CD4-positive, alpha-beta T cell treated with Interleukin-21 for 1 hour (primary cell): ENCODE measurements around the gene PPEF1.
"Not testable (repeated sequence)": the region's sequence is repeated elsewhere in the genome, so short reads cannot be mapped to it uniquely, and the experiment has no call there.

ENCODE experiments used
- DNase-seq: peaks from one replicate; pipeline ENCODE4 v3.0.0-alpha.2; 2020

PPEF1 gene

GRCh38 chrX:18702362-18703195 is 4.9 kb upstream of the PPEF1 start:
- DNase-seq = no peak

GRCh38 chrX:18709833-18710232 is 2.4 kb downstream of the PPEF1 start:
- DNase-seq = no peak

GRCh38 chrX:18714910-18715309 is 7.5 kb downstream of the PPEF1 start:
- DNase-seq = no peak

GRCh38 chrX:18719852-18720251 is 12.4 kb downstream of the PPEF1 start:
- DNase-seq = no peak

DNA sequence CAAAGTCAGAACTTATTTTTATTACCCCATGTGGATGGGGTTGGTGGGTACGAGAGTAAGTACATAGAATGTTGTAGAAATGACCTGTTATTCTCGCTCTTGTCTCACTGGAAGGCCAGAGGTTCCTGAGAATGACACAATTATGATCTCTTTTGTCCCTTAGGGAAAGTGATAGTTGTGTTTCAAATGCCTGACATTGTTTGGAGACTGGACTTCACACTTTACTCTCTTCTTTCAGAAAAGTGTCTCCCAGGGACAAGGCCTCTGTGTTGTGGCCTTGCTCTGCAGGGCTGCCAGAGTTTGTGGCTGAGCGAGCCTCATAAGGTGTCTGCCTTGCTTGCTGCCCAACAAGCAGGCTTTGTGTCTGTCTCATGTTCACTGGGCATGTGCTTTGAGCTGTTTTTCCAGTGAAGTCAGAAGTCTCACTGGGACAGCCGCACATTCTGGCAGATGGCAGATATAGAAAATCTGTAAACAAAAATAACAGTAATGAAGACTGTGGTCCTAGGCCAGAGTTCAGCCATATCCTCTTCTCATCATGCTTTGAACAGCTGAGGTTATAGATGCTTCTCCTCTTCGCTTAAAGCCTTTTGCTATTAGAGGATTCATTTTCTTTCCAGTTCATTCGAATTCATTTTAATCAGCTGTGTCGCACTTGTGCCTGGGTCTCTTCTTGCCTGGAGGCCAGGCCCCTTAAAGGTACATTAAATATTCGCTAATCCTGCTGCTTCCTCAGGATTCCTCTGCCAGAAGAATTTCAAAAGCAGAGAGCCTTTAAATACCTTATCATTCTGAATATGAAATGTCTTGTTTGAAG is 14.4 kb downstream of the PPEF1 start:
- no peak for DNase-seq

DNA sequence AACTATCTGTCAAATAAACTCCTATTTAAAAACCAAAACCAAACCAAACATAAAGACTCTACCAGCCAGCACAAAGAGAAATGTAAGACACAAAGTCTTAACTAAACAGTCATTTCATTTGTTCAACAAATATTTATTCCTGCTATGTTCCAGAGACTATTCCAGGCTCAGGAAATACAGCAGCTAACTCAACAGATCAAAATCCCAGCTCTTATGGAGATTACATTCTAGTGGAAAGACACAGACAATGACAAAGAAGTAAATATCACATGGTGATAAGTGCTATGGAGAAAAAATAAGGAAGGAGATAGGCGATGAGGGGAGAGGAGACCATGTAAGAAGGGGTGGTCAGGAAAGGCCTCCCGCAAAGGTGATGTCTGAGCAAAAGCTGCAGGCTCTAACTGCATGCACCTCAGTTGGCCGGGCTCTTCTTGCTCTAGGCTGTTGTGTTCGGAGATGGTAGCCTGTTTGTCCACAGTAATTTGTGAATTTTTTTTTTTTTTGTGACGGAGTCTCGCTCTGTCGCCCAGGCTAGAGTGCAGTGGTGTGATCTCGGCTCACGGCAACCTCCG is 15.1 kb downstream of the PPEF1 start:
- DNase-seq = no peak

GRCh38 chrX:18725310-18725943 is 18.0 kb downstream of the PPEF1 start:
- no peak for DNase-seq

GRCh38 chrX:18733287-18733686 is 25.8 kb downstream of the PPEF1 start:
- no peak for DNase-seq

DNA sequence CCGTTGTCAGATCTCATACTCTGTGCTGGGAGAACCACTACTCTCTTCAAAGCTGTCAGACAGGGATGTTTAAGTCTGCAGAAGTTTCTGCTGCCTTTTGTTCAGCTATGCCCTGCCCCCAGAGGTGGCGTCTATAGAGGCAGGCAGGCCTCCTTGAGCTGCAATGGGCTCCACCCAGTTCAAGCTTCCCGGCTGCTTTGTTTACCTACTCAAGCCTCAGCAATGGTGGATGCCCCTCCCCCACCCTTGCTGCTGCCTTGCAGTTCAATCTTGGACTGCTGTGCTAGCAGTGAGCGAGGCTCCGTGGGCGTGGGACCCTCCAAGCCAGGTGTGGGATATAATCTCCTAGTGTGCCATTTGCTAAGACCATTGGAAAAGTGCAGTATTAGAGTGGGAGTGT is 32.2 kb downstream of the PPEF1 start:
- not testable (repeated sequence) for DNase-seq

- no peak for DNase-seq
Measured at GRCh38 chrX:18748499-18748898, 41.1 kb downstream of the PPEF1 start.

- no peak for DNase-seq
Measured at GRCh38 chrX:18753631-18754030, 46.2 kb downstream of the PPEF1 start.

DNA sequence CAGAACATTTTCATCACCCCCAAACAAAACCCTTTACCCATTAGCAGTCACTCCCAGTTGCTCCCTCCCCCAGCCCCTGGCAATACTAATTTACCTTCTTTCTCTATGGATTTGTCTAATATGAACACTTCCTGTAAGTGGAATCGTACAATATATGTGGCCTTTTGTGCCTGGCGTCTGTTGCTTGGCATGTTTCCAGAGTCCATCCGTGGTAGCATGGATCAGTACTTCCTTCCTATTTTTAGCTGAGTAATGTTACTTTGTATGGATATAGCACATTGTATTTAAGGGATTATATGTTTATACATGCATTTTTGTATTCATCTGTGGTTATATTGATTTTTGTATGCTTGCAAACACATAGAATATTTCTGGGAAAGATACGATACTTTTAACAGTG is 48.2 kb downstream of the PPEF1 start:
- no peak for DNase-seq

DNA sequence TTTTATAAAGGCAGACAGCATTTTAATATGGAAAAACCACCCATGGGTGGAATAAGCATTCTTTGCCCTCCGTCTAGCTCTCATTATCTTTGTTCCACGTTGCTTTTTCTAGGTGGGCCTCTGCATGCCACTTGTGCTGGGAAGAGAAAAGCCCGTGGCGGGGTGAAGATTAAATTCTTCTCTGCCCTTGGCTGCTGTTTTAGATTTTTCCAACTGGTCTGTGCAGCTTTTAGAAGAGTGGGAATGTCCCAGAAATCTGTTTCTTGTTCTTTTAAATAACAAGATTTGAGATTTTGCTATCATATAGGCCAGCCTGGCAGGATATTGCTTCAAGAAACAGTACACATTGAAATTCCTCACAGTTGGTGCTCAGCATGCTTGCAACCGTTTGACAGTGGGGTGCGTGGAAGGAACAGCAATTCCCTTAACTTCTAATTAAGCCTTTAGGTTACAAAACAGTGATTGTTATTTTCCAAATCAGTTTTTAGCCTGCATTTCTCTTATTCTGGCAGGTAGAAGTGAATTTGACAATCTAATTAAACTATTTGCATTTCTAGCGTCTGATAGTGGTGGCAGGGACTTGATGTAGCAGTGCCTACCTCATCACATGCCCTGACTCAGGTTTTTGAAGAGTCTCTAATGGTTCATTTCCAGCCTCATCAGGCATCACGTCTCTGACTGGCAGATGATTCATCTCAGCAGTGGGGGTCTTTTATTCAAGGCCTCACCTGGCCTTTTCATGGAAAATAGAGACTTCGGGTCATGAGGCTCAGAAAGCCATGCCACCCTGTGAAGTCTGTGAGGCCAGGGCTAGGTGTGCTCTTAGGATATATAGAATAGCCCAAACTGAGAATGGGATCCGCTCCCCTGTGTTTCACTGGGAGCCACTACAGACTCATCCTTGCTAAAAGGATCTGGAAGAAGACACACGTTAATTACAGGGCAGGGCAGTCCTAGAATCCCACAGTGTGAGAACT is 50.8 kb downstream of the PPEF1 start:
- no peak for DNase-seq

GRCh38 chrX:18761750-18762149 is 54.3 kb downstream of the PPEF1 start:
- no peak for DNase-seq

- DNase-seq = not testable (repeated sequence)
Measured at GRCh38 chrX:18763106-18763505, 55.7 kb downstream of the PPEF1 start.

- no peak for DNase-seq
Measured at GRCh38 chrX:18769364-18769763, 61.9 kb downstream of the PPEF1 start.

DNA sequence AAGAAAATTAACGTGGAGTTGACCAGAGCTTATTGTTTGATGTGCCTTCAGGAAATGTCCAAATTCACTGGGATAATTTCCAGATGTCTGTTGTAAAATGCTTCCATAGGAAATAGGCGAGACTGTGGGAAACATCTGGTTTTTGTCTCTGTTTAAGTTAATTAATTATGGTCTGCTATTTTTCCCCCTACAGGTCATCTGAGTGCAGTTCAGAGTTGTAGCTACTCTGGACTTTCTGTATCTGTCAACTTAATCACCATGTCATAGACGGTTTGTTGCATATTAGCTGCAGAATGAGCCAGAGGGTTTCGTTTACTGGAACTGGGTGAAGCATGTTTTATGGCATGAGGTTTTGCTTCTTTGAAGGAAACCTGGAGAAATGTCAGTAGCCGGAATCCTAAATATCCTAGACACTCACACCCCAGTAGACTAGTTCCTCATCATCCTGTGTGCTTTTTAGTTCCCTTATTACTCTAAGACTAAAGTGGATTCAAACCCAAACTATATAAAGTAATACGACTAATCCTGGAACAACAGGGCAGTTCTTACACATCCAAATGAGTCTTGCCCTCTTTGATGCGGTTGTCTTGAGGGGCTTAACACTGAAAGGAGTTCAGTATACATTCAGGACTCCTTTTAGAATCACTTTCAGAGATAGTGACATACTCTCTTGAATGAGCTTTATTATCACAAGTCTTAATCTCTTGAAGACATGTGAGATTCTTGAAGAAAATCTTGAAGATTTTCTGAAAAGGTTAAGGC is 62.5 kb downstream of the PPEF1 start:
- no peak for DNase-seq

GRCh38 chrX:18789916-18790315 is 82.5 kb downstream of the PPEF1 start:
- DNase-seq = no peak

DNA sequence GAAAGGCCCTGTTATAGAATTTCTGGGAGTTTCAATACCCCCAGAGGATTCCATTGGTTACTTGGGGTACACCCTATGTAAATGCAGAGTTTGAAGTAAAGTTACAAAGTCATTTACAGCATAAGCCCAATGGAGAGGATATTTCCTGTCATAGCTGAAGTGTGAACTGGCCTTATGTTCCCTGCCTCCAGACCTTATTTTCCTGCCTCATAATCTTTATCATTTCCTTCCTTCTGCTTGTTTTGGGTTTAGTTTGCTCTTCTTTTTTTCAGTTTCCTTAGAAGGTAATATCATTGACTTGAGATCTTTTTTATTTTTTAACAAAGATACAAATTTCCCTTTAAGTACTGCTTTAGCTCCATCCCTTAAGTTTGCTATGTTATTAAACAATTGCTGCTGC is 85.4 kb downstream of the PPEF1 start:
- DNase-seq = no peak

DNA sequence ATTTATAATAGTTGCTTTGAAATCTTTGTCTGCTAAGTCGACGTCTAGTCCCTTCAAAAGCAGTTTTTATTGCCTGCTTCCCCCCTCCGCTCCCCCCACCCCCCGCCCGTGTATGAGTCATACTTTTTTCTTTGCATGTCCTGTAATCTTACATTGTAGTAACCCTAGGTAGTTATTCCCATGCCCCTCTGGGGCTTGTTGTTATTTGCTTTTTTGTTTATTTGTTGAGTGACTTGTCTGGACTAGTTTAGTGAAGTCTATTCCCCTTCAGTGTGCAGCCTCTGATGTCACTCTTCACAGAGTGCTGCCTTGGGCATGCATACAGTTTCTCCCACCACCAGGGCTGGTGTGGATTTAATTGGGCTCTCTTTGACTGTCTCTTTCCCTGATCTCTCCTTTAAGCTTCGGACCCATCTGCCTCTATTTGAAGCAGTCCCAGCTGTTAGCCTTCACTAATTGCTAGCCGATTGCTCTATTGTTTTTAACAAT is 86.2 kb downstream of the PPEF1 start:
- DNase-seq = no peak

DNA sequence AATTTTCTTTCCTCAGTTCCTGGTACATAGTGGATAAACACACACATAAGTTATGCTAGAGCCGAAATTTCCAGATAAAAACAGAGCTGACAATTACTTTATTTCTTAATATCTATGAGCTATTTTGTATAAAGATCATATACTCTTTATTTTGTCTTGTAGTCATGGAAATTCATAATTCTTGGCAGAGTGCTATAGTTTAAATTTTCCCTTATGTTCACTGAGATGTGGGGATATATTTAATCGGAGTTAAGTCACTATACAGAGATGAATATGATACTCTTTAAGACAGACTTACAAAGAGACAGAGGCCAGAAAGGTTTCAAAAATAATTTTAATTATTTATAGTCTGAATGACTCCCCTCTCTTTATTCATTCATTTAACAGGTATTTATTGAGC is 89.7 kb downstream of the PPEF1 start:
- DNase-seq = no peak
